HL-60/S4 (cell line): ENCODE data around the gene KLF13.

Source experiments
- in situ Hi-C: fragments of 300-500 bp; cut with MboI; formaldehyde crosslinking; loops from 2 replicates; pipeline ENCODE4 v1.14.3; 2022; ENCODE audit warnings: low sequenced_read_pairs

The KLF13 gene

GRCh38 chr15:31314380-31314779 is 12.3 kb upstream of the KLF13 start:
- in situ Hi-C loops, result no loop called here

GRCh38 chr15:31316135-31316795 is 10.4 kb upstream of the KLF13 start:
- in situ Hi-C loops, result no loop called here

- in situ Hi-C loops, result no loop called here
Measured at GRCh38 chr15:31317017-31317416, 9.6 kb upstream of the KLF13 start.

- in situ Hi-C loops, result no loop called here
Measured at GRCh38 chr15:31317421-31318327, 9.0 kb upstream of the KLF13 start.

- in situ Hi-C loops, result no loop called here
Measured at GRCh38 chr15:31318429-31318828, 8.2 kb upstream of the KLF13 start.

- in situ Hi-C loops, result loop anchor here (5.0 kb wide), 1 partner anchor 53 kb away; no protein-coding TSS in a partner anchor
Measured at GRCh38 chr15:31320022-31320421, 6.6 kb upstream of the KLF13 start.

- in situ Hi-C loops, result loop anchor here (5.0 kb wide), 1 partner anchor 54 kb away; no protein-coding TSS in a partner anchor
Measured at GRCh38 chr15:31321418-31321817, 5.2 kb upstream of the KLF13 start.

- in situ Hi-C loops, result loop anchor here (5.0 kb wide), 1 partner anchor 55 kb away; no protein-coding TSS in a partner anchor
Measured at GRCh38 chr15:31322504-31322903, 4.1 kb upstream of the KLF13 start.

- in situ Hi-C loops, result loop anchor here (5.0 kb wide), 1 partner anchor 56 kb away; no protein-coding TSS in a partner anchor
Measured at GRCh38 chr15:31323627-31324026, 3.0 kb upstream of the KLF13 start.

GRCh38 chr15:31324186-31324585 is 2.4 kb upstream of the KLF13 start:
- in situ Hi-C loops, result loop anchor here (5.0 kb wide), 1 partner anchor 57 kb away; no protein-coding TSS in a partner anchor

- in situ Hi-C loops, result loop anchor here (5.0 kb wide), 1 partner anchor 58 kb away; no protein-coding TSS in a partner anchor
Measured at GRCh38 chr15:31324806-31325594, 1.6 kb upstream of the KLF13 start.

GRCh38 chr15:31325595-31326155 is 960 bp upstream of the KLF13 start:
- in situ Hi-C loops, result no loop called here

GRCh38 chr15:31326875-31327668 is 437 bp downstream of the KLF13 start:
- in situ Hi-C loops, result no loop called here

- in situ Hi-C loops, result no loop called here
Measured at GRCh38 chr15:31327669-31328427, 1.2 kb downstream of the KLF13 start.

- in situ Hi-C loops, result no loop called here
Measured at GRCh38 chr15:31328428-31328968, 1.9 kb downstream of the KLF13 start.

GRCh38 chr15:31328969-31329639 is 2.5 kb downstream of the KLF13 start:
- in situ Hi-C loops, result no loop called here

GRCh38 chr15:31329640-31330010 is 3.0 kb downstream of the KLF13 start:
- in situ Hi-C loops, result loop anchor here (10.0 kb wide), 1 partner anchor 125 kb away; no protein-coding TSS in a partner anchor

- in situ Hi-C loops, result loop anchor here (10.0 kb wide), 1 partner anchor 125 kb away; no protein-coding TSS in a partner anchor
Measured at GRCh38 chr15:31330111-31330785, 3.6 kb downstream of the KLF13 start.
